A549 (cell line): ENCODE measurements around the gene GMDS. TPM values are rescaled to one million over a fixed set of nuclear protein-coding genes. Genes with fewer than 3 reads are reported as not detected.

Experiments used
- ATAC-seq, 2 experiments: fragments of 200-7000 bp in 1 of 2; fragments of >200 bp in 1 of 2; cut with Nextera tagmentation in 1 of 2; cut with Tn5 transposase in 1 of 2; 3 replicates each; pipeline versions ENCODE4 v1.8.0 to v1.9.1; 2018 to 2020; ENCODE audit warnings: mild to moderate bottlenecking in 1 of 2, moderate library complexity in 1 of 2
- CTCF ChIA-PET: fragments of 300-600 bp; sonication (Branson Sonifier 250); formaldehyde crosslinking; extraction: SDS; loops from one replicate; lab custom pipeline; 2021; ENCODE audit warnings: antibody characterized with exemption, inconsistent platforms; lab: Yijun Ruan, JAX
- POLR2A ChIA-PET: fragments of 350-600 bp; formaldehyde crosslinking; extraction: SDS; loops from one replicate; lab custom pipeline; 2021; ENCODE audit warnings: antibody characterized with exemption, inconsistent platforms; lab: Yijun Ruan, JAX
- DNase-seq, 2 experiments: peaks; one replicate each; pipeline versions ENCODE4 v3.0.0 to v3.0.0-alpha.2; 2011 to 2016; ENCODE audit warnings: low read depth in 1 of 2, low spot score in 1 of 2
- FAIRE-seq: peaks from 2 replicates; lab custom pipeline; 2011; peaks lifted over from hg19 to GRCh38; lab: Jason Lieb, UNC
- H3K27ac ChIP-seq, 2 experiments: fragments of >200 bp; sonication (Bioruptor Twin); formaldehyde crosslinking; 3 replicates each; pipeline ENCODE4 v1.5.1; 2016 to 2017
- H3K4me1 ChIP-seq: fragments of >200 bp; sonication (Bioruptor Twin); formaldehyde crosslinking; 3 replicates; pipeline ENCODE4 v1.6.1; 2016
- H3K4me2 ChIP-seq: fragments of >200 bp; sonication (Bioruptor Twin); formaldehyde crosslinking; 3 replicates; pipeline ENCODE4 v1.6.1; 2016
- H3K4me3 ChIP-seq: fragments of >200 bp; sonication (Bioruptor Twin); formaldehyde crosslinking; 3 replicates; pipeline ENCODE4 v1.5.1; 2016
- H3K9me3 ChIP-seq: fragments of >200 bp; sonication (Bioruptor Twin); formaldehyde crosslinking; 3 replicates; pipeline ENCODE4 v1.6.1; 2016
- CBX2 ChIP-seq: fragments of 200-600 bp; sonication (generic); IDR thresholded peaks from 2 replicates; pipeline ENCODE4 v1.6.1; 2016; ENCODE audit warnings: low read depth, mild to moderate bottlenecking, borderline replicate concordance
- CBX8 ChIP-seq: fragments of 200-600 bp; sonication (generic); IDR thresholded peaks from 2 replicates; pipeline ENCODE4 v1.6.1; 2016
- CHD2 ChIP-seq: fragments of 150-350 bp; IDR thresholded peaks from 2 replicates; pipeline ENCODE4 v1.6.1; 2014; ENCODE audit warnings: low read length; ENCODE audit not compliant: partially characterized antibody
- CTCF ChIP-seq: fragments of >200 bp; sonication (Bioruptor Twin); formaldehyde crosslinking; IDR thresholded peaks from 3 replicates; pipeline ENCODE4 v1.5.1; 2016
- EHF ChIP-seq: fragments of 250-450 bp; sonication (Bioruptor Pico); IDR thresholded peaks from 2 replicates; pipeline ENCODE4 v1.5.0; 2020; ENCODE audit warnings: mild to moderate bottlenecking
- EHMT2 ChIP-seq: fragments of 200-600 bp; sonication (generic); IDR thresholded peaks from 2 replicates; pipeline ENCODE4 v1.6.1; 2016; ENCODE audit warnings: antibody characterized with exemption, low read depth, mild to moderate bottlenecking, moderate library complexity
- FOSL2 ChIP-seq, 2 experiments: fragments of 450-650 bp in 1 of 2; fragments of >200 bp in 1 of 2; sonication (Bioruptor Twin) in 1 of 2; formaldehyde crosslinking; IDR thresholded peaks; 2 replicates each; pipeline versions ENCODE4 v1.5.0 to v1.6.1; 2016 to 2020; ENCODE audit warnings: mild to moderate bottlenecking in 1 of 2, moderate library complexity in 1 of 2
- FOXS1 ChIP-seq: fragments of 250-450 bp; sonication (Bioruptor Pico); IDR thresholded peaks from 2 replicates; pipeline ENCODE4 v1.5.0; 2020; ENCODE audit warnings: mild to moderate bottlenecking, moderate library complexity
- HOXA7 ChIP-seq: fragments of 250-450 bp; sonication (Bioruptor Pico); IDR thresholded peaks from 2 replicates; pipeline ENCODE4 v1.5.0; 2020; ENCODE audit warnings: mild to moderate bottlenecking, moderate library complexity
- HOXB13 ChIP-seq: fragments of 250-450 bp; sonication (Bioruptor Pico); IDR thresholded peaks from 2 replicates; pipeline ENCODE4 v1.5.0; 2020; ENCODE audit warnings: low read depth, mild to moderate bottlenecking, moderate library complexity
- HOXB5 ChIP-seq: fragments of 250-450 bp; sonication (Bioruptor Pico); IDR thresholded peaks from 2 replicates; pipeline ENCODE4 v1.5.0; 2020; ENCODE audit warnings: mild to moderate bottlenecking, moderate library complexity
- JUN ChIP-seq, 2 experiments: fragments of >200 bp; sonication (Bioruptor Twin); formaldehyde crosslinking; IDR thresholded peaks; 2 replicates in 1 of 2; 3 replicates in 1 of 2; pipeline ENCODE4 v1.6.1; 2016 to 2017
- JUNB ChIP-seq: fragments of >200 bp; sonication (Bioruptor Twin); formaldehyde crosslinking; IDR thresholded peaks from 2 replicates; pipeline ENCODE4 v1.6.1; 2016
- NPAS2 ChIP-seq: fragments of 250-450 bp; sonication (Bioruptor Pico); IDR thresholded peaks from 2 replicates; pipeline ENCODE4 v1.8.0; 2022; ENCODE audit warnings: mild to moderate bottlenecking, moderate library complexity, borderline replicate concordance
- NR3C1 ChIP-seq: fragments of >200 bp; sonication (Bioruptor Twin); formaldehyde crosslinking; IDR thresholded peaks from 3 replicates; pipeline ENCODE4 v1.6.1; 2017
- POLR2AphosphoS2 ChIP-seq: conservative IDR thresholded peaks from 2 replicates; pipeline ENCODE4 v1.6.1; 2012; ENCODE audit warnings: low read length, improper control_type of control experiment, inconsistent platforms
- RARB ChIP-seq: fragments of 250-450 bp; sonication (Bioruptor Pico); IDR thresholded peaks from 2 replicates; pipeline ENCODE4 v1.8.0; 2021; ENCODE audit warnings: mild to moderate bottlenecking, moderate library complexity
- SMC3 ChIP-seq: fragments of >200 bp; sonication (Bioruptor Twin); formaldehyde crosslinking; IDR thresholded peaks from 3 replicates; pipeline ENCODE4 v1.6.1; 2018; ENCODE audit warnings: inconsistent platforms
- SREBF2 ChIP-seq: fragments of 450-650 bp; IDR thresholded peaks from 2 replicates; pipeline ENCODE4 v1.6.1; 2014; ENCODE audit warnings: mild to moderate bottlenecking, moderate library complexity
- TFCP2L1 ChIP-seq: fragments of 250-450 bp; sonication (Bioruptor Pico); IDR thresholded peaks from 2 replicates; pipeline ENCODE4 v1.5.0; 2021; ENCODE audit warnings: mild to moderate bottlenecking
- USF2 ChIP-seq: fragments of 450-650 bp; IDR thresholded peaks from 2 replicates; pipeline ENCODE4 v1.6.1; 2014; ENCODE audit warnings: antibody characterized with exemption
- WGBS: methylation state at CpG from one replicate; pipeline ENCODE4 v1.1.6; 2017; ENCODE audit errors: missing lambda C conversion rate; 5-methylcytosine and 5-hydroxymethylcytosine counted together
- polyA plus RNA-seq, 4 experiments: library from polyadenylated mRNA; depleted of rRNA in 3 of 4; stranded (reverse); fragments of >200 nt; fragmentation: RNase III in 1 of 4; extraction: RNeasy Plus Mini Kit Qiagen cat#74134 plus additional on column Dnase treatment in 1 of 4; gene quantifications; 2 replicates in 3 of 4; 3 replicates in 1 of 4; pipeline ENCODE4 v1.2.3, GENCODE V29; 2011 to 2017
- TF ChIP-seq, protein P1 (sequence below): IDR thresholded peaks from 2 replicates; pipeline ENCODE4 v1.6.1; 2012

Gene GMDS
- polyA plus RNA-seq, 2 of the 4 experiments (the other 2 are of a cell fraction): 9.9 to 12.4 TPM

GRCh38 chr6:1698527-1698926 lies 546.9 kb downstream of the GMDS start:
- no peak for FAIRE-seq
- 85% methylated on average over 11 of the region's 11 CpGs for WGBS
- Histone ChIP-seq H3K4me1 (no peaks in the 10 kb centered on the region), H3K4me2 (no peak overlapping the region), H3K9me3 (no peaks in the 10 kb centered on the region), H3K27ac (no peak overlapping the region), H3K4me3 (no peak overlapping the region)
- no peak for TF ChIP-seq EHMT2
- no peak for TF ChIP-seq TFCP2L1 (CRISPR knock-in tag)
- TF ChIP-seq FOSL2 (IDR thresholded peaks at IDR 0.05): no peak
- no peak for TF ChIP-seq FOSL2 (CRISPR knock-in tag; IDR thresholded peaks at IDR 0.05)
- no peak for TF ChIP-seq HOXB5 (CRISPR knock-in tag)
- no peak for TF ChIP-seq POLR2AphosphoS2
- TF ChIP-seq USF2: no peak
- TF ChIP-seq FOXS1: no peak
- TF ChIP-seq CHD2: no peak
- TF ChIP-seq CBX2: no peak
- no peak for TF ChIP-seq HOXA7 (CRISPR knock-in tag)
- no peak for TF ChIP-seq CTCF
- no peak for TF ChIP-seq JUNB
- no peak for TF ChIP-seq EHF (CRISPR knock-in tag)
- no peak for TF ChIP-seq SREBF2
- TF ChIP-seq, protein P1, sequence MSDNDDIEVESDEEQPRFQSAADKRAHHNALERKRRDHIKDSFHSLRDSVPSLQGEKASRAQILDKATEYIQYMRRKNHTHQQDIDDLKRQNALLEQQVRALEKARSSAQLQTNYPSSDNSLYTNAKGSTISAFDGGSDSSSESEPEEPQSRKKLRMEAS: no peak
- TF ChIP-seq CBX8: no peak
- no peak for TF ChIP-seq JUN (IDR thresholded peaks at IDR 0.05)
- TF ChIP-seq RARB (CRISPR knock-in tag): no peak
- TF ChIP-seq HOXB13: no peak
- ChIA-PET CTCF (no interaction called here), POLR2A (no interaction called here)
- DNase-seq: no peak
- no peak for ATAC-seq

DNA sequence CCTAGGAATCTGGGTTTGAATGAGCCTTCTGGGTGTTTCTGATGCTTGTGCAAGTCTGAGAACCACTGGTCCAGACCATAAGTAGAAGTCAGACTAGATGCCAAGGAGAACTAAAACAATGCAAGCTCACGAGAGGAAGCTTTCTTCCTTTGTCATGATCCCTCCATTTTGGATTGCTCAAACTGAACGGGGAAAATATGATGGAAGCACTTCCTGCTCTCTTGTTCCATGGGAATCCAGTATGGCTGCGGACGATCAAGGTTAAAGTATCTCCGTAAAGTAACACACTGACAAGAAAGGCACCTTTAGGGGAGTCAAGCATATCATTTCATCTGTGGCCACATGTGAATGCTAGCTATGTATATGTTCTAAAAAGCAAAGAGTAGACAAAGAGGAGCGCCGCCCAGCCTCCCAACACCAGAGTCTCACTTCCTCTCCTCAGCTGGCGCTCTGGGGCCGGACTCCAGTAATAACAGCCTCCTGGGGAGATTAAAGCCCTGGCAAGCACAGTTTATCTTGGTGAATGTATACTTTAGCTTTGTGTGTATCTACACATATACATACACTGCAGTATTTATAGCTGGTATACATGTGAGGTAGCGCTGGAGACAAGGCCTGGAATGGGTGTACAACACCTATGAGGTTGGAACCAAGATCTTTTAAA lies 547.6 kb downstream of the GMDS start:
- no peak for FAIRE-seq
- ChIA-PET CTCF (no interaction called here), POLR2A (no interaction called here)
- Histone ChIP-seq H3K9me3 (no peaks in the 10 kb centered on the region), H3K4me1 (no peaks in the 10 kb centered on the region), H3K4me2 (no peak overlapping the region), H3K4me3 (no peak overlapping the region), H3K27ac (no peak overlapping the region)
- TF ChIP-seq RARB (CRISPR knock-in tag) (no peak), EHF (CRISPR knock-in tag) (no peak), NR3C1 (no peak), JUNB (no peak), FOXS1 (no peak), SMC3 (no peak), NPAS2 (CRISPR knock-in tag) (no peak), TFCP2L1 (CRISPR knock-in tag) (no peak)
- 92% methylated on average over 10 of the region's 10 CpGs for WGBS
- ATAC-seq: no peak
- no peak for DNase-seq

GRCh38 chr6:1696463-1696850 lies 548.9 kb downstream of the GMDS start:
- no peak for TF ChIP-seq CTCF

More at GRCh38 chr6:1696463-1696850, 548.9 kb downstream of the GMDS start:
- no peak overlapping the region for H3K4me3 ChIP-seq
- no peaks in the 10 kb centered on the region for H3K9me3 ChIP-seq
- ChIA-PET POLR2A (no interaction called here), CTCF (no interaction called here)
- H3K4me1 ChIP-seq: no peaks in the 10 kb centered on the region
- DNase-seq (no peak), FAIRE-seq (no peak), ATAC-seq (no peak)
- no peak overlapping the region for H3K4me2 ChIP-seq
- H3K27ac ChIP-seq: no peak overlapping the region
- WGBS: 66% methylated on average over 6 of the region's 6 CpGs
